DMS114 treated with DMSO at 0.1 percent for 48 hours (cell line): ENCODE measurements around the gene MADCAM1.
"Not testable (repeated sequence)": the region's sequence is repeated elsewhere in the genome, so short reads cannot be mapped to it uniquely, and the experiment has no call there.

Experiments
- DNase-seq: peaks from one replicate; lab custom pipeline; 2025; ENCODE audit not compliant: unreplicated experiment; lab: John Stamatoyannopoulos, UW

Gene MADCAM1

GRCh38 chr19:465056-465816 is 31.1 kb upstream of the MADCAM1 start:
- no peak for DNase-seq

GRCh38 chr19:467554-467953 is 28.7 kb upstream of the MADCAM1 start:
- no peak for DNase-seq

- DNase-seq: no peak
These were observed 27.6 kb upstream of the MADCAM1 start for GRCh38 chr19:468587-469256.

- no peak for DNase-seq
These were observed 26.5 kb upstream of the MADCAM1 start for GRCh38 chr19:469833-470232.

GRCh38 chr19:470701-471100 is 25.6 kb upstream of the MADCAM1 start:
- no peak for DNase-seq

GRCh38 chr19:472005-472858 is 24.1 kb upstream of the MADCAM1 start:
- no peak for DNase-seq

GRCh38 chr19:474126-475078 is 21.9 kb upstream of the MADCAM1 start:
- DNase-seq: no peak

- no peak for DNase-seq
These were observed 20.9 kb upstream of the MADCAM1 start for GRCh38 chr19:475360-475759.

- DNase-seq: no peak
These were observed 17.9 kb upstream of the MADCAM1 start for GRCh38 chr19:478236-478903.

- DNase-seq: no peak
These were observed 17.3 kb upstream of the MADCAM1 start for GRCh38 chr19:478976-479375.

GRCh38 chr19:480016-480855 is 16.1 kb upstream of the MADCAM1 start:
- no peak for DNase-seq

GRCh38 chr19:481100-481499 is 15.2 kb upstream of the MADCAM1 start:
- not testable (repeated sequence) for DNase-seq

GRCh38 chr19:482186-483041 is 13.9 kb upstream of the MADCAM1 start:
- no peak for DNase-seq

GRCh38 chr19:483332-484072 is 12.8 kb upstream of the MADCAM1 start:
- DNase-seq: no peak

- no peak for DNase-seq
These were observed 11.8 kb upstream of the MADCAM1 start for GRCh38 chr19:484494-484893.

GRCh38 chr19:485077-485476 is 11.2 kb upstream of the MADCAM1 start:
- no peak for DNase-seq

GRCh38 chr19:485583-486236 is 10.6 kb upstream of the MADCAM1 start:
- DNase-seq: no peak
